ENCODE measurements around the gene SNX6.
A peak's percentile ranks its signal among the peaks of the same experiment; 100 is the strongest.
"Not testable (repeated sequence)": the region's sequence is repeated elsewhere in the genome, so short reads cannot be mapped to it uniquely, and the experiment has no call there.

Gene SNX6

GRCh38 chr14:34629657-34630529 is at the start of gene SNX6:
Gene SNX6, minus strand, starts transcription at chr14:34630148. Its CDS starts 32 bp downstream, at chr14:34630116.
- DNase-seq, result peak; percentile 87

GRCh38 chr14:34678735-34679134 is 48.8 kb upstream of the SNX6 start:
- no peak for DNase-seq

GRCh38 chr14:34678306-34678705 is 48.4 kb upstream of the SNX6 start:
- no peak for DNase-seq

GRCh38 chr14:34676516-34677211 is 46.7 kb upstream of the SNX6 start:
- no peak for DNase-seq

GRCh38 chr14:34673702-34674101 is 43.8 kb upstream of the SNX6 start:
- DNase-seq, result no peak

GRCh38 chr14:34671716-34672115 is 41.8 kb upstream of the SNX6 start:
- DNase-seq, result no peak

GRCh38 chr14:34668111-34668510 is 38.2 kb upstream of the SNX6 start:
- no peak for DNase-seq

GRCh38 chr14:34667007-34667406 is 37.1 kb upstream of the SNX6 start:
- no peak for DNase-seq

GRCh38 chr14:34665785-34666435 is 36.0 kb upstream of the SNX6 start:
- no peak for DNase-seq

- DNase-seq, result no peak
Observed at GRCh38 chr14:34662561-34663088, 32.7 kb upstream of the SNX6 start.

GRCh38 chr14:34660796-34661195 is 30.8 kb upstream of the SNX6 start:
- DNase-seq, result no peak

GRCh38 chr14:34655959-34656358 is 26.0 kb upstream of the SNX6 start:
- no peak for DNase-seq

- DNase-seq, result not testable (repeated sequence)
Observed at GRCh38 chr14:34653073-34653472, 23.1 kb upstream of the SNX6 start.

GRCh38 chr14:34652348-34652747 is 22.4 kb upstream of the SNX6 start:
- not testable (repeated sequence) for DNase-seq

GRCh38 chr14:34650786-34651584 is 21.0 kb upstream of the SNX6 start:
- DNase-seq, result peak; percentile 80

- not testable (repeated sequence) for DNase-seq
Observed at GRCh38 chr14:34650006-34650405, 20.1 kb upstream of the SNX6 start.

- no peak for DNase-seq
Observed at GRCh38 chr14:34649344-34649743, 19.4 kb upstream of the SNX6 start.

GRCh38 chr14:34646570-34647255 is 16.8 kb upstream of the SNX6 start:
- DNase-seq, result no peak

- no peak for DNase-seq
Observed at GRCh38 chr14:34643361-34643760, 13.4 kb upstream of the SNX6 start.

GRCh38 chr14:34642595-34642994 is 12.6 kb upstream of the SNX6 start:
- no peak for DNase-seq

GRCh38 chr14:34640826-34641225 is 10.9 kb upstream of the SNX6 start:
- no peak for DNase-seq

GRCh38 chr14:34634360-34634771 is 4.4 kb upstream of the SNX6 start:
- DNase-seq, result not testable (repeated sequence)

Data from islet precursor cell (in vitro differentiated cells).